A549 (cell line): ENCODE results near the gene CFAP157.

Experiments
- JUN ChIP-seq, 2 experiments: fragments of >200 bp; sonication (Bioruptor Twin); formaldehyde crosslinking; IDR thresholded peaks; 2 replicates in 1 of 2; 3 replicates in 1 of 2; pipeline ENCODE4 v1.6.1; 2016 to 2017
- TF ChIP-seq, protein P1 (sequence below): fragments of >200 bp; sonication (Bioruptor Twin); formaldehyde crosslinking; IDR thresholded peaks from 3 replicates; pipeline ENCODE4 v1.5.1; 2016

DNA sequence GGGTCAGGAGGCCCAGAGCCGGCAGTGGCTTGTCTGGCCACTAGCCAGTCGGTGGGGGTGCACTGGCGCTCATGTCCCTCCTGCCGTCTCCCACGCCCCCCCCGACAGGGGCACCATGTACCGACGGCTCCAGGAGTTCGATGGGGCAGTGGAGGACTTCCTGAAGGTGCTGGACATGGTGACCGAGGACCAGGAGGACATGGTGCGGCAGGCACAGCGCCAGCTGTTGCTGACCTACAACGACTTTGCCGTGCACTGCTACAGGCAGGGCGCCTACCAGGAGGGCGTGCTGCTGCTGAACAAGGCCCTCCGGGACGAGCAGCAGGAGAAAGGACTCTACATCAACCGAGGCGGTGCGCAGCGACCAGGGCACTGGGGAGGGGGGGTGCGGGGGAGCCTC lies 17.2 kb downstream of the CFAP157 start:
- TF ChIP-seq, protein P1, sequence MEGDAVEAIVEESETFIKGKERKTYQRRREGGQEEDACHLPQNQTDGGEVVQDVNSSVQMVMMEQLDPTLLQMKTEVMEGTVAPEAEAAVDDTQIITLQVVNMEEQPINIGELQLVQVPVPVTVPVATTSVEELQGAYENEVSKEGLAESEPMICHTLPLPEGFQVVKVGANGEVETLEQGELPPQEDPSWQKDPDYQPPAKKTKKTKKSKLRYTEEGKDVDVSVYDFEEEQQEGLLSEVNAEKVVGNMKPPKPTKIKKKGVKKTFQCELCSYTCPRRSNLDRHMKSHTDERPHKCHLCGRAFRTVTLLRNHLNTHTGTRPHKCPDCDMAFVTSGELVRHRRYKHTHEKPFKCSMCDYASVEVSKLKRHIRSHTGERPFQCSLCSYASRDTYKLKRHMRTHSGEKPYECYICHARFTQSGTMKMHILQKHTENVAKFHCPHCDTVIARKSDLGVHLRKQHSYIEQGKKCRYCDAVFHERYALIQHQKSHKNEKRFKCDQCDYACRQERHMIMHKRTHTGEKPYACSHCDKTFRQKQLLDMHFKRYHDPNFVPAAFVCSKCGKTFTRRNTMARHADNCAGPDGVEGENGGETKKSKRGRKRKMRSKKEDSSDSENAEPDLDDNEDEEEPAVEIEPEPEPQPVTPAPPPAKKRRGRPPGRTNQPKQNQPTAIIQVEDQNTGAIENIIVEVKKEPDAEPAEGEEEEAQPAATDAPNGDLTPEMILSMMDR = no peak
- TF ChIP-seq JUN (IDR thresholded peaks at IDR 0.05) = no peak
